Liver (tissue), 9 donors: Measurements from ENCODE around the gene SCN2A. TPM values are rescaled to one million over a fixed set of nuclear protein-coding genes. Genes with fewer than 3 reads are reported as not detected.

ENCODE experiments used
- DNase-seq: peaks from one replicate; pipeline ENCODE4 v3.0.0-alpha.2; 2017; ENCODE audit warnings: low spot score
- H3K27ac ChIP-seq, 2 donors: one replicate each; pipeline ENCODE4 v1.7.0; 2013; ENCODE audit warnings: inconsistent platforms in 2 of 2, low read length in 2 of 2, control low read depth in 1 of 2, low read depth in 1 of 2, mild to moderate bottlenecking in 1 of 2
- H3K27me3 ChIP-seq, 4 donors: one replicate each; pipeline versions ENCODE4 v1.6.1 to v1.7.0; 2013; ENCODE audit warnings: low read length in 3 of 4, inconsistent platforms in 1 of 4, mild to moderate bottlenecking in 1 of 4, moderate library complexity in 1 of 4; ENCODE audit not compliant: control insufficient read depth in 4 of 4, insufficient read depth in 4 of 4
- H3K36me3 ChIP-seq, 4 donors: one replicate each; pipeline versions ENCODE4 v1.6.1 to v1.7.0; 2013; ENCODE audit warnings: low read length in 3 of 4, mild to moderate bottlenecking in 3 of 4, low read depth in 1 of 4, moderate library complexity in 1 of 4; ENCODE audit not compliant: control insufficient read depth in 4 of 4, insufficient read depth in 3 of 4
- H3K4me1 ChIP-seq, 4 donors: one replicate each; pipeline versions ENCODE4 v1.6.1 to v1.7.0; 2013; ENCODE audit warnings: low read length in 3 of 4, mild to moderate bottlenecking in 3 of 4, moderate library complexity in 1 of 4; ENCODE audit not compliant: control insufficient read depth in 4 of 4, insufficient read depth in 4 of 4
- H3K4me3 ChIP-seq, 3 donors: one replicate each; pipeline versions ENCODE4 v1.6.1 to v1.7.0; 2013; ENCODE audit warnings: low read length in 3 of 3, control low read depth in 1 of 3, low read depth in 1 of 3, mild to moderate bottlenecking in 1 of 3
- H3K9ac ChIP-seq, 2 donors: one replicate each; pipeline ENCODE4 v1.7.0; 2013; ENCODE audit warnings: low read length in 2 of 2, mild to moderate bottlenecking in 2 of 2, moderate library complexity in 2 of 2, control low read depth in 1 of 2, low read depth in 1 of 2
- H3K9me3 ChIP-seq, 4 donors: one replicate each; pipeline versions ENCODE4 v1.6.1 to v1.7.0; 2013; ENCODE audit warnings: low read length in 3 of 4; ENCODE audit not compliant: control insufficient read depth in 4 of 4
- ATF3 ChIP-seq: IDR thresholded peaks from 2 replicates; pipeline ENCODE4 v1.6.1; 2016; ENCODE audit warnings: antibody characterized with exemption
- CTCF ChIP-seq: fragments of 150-350 bp; IDR thresholded peaks from 2 replicates; pipeline ENCODE4 v1.5.1; 2017; ENCODE audit warnings: improper control_type of control experiment, low read depth, low read length; ENCODE audit not compliant: missing input control
- EGR1 ChIP-seq, 2 donors: IDR thresholded peaks; 2 replicates each; pipeline ENCODE4 v1.6.1; 2016 to 2018; ENCODE audit warnings: antibody characterized with exemption in 2 of 2, low read depth in 2 of 2
- FOXA1 ChIP-seq: IDR thresholded peaks from 2 replicates; pipeline ENCODE4 v1.6.1; 2016; ENCODE audit warnings: antibody characterized with exemption
- FOXA2 ChIP-seq: IDR thresholded peaks from 2 replicates; pipeline ENCODE4 v1.6.1; 2016; ENCODE audit warnings: antibody characterized with exemption
- GABPA ChIP-seq, 2 donors: IDR thresholded peaks in 1 of 2; conservative IDR thresholded peaks in 1 of 2; 2 replicates each; pipeline ENCODE4 v1.6.1; 2016; ENCODE audit warnings: antibody characterized with exemption in 2 of 2, mild to moderate bottlenecking in 1 of 2, moderate library complexity in 1 of 2
- HNF4A ChIP-seq, 2 donors: conservative IDR thresholded peaks; 2 replicates each; pipeline ENCODE4 v1.6.1; 2016; ENCODE audit warnings: antibody characterized with exemption in 2 of 2, mild to moderate bottlenecking in 2 of 2
- HNF4G ChIP-seq: IDR thresholded peaks from 2 replicates; pipeline ENCODE4 v1.6.1; 2016; ENCODE audit warnings: antibody characterized with exemption
- JUND ChIP-seq, 2 donors: IDR thresholded peaks; 2 replicates each; pipeline ENCODE4 v1.6.1; 2016; ENCODE audit warnings: antibody characterized with exemption in 2 of 2
- MAX ChIP-seq: IDR thresholded peaks from 2 replicates; pipeline ENCODE4 v1.6.1; 2016; ENCODE audit warnings: antibody characterized with exemption
- NR2F2 ChIP-seq: IDR thresholded peaks from 2 replicates; pipeline ENCODE4 v1.6.1; 2016; ENCODE audit warnings: antibody characterized with exemption
- RAD21 ChIP-seq, 2 donors: IDR thresholded peaks; 2 replicates each; pipeline ENCODE4 v1.6.1; 2016; ENCODE audit warnings: antibody characterized with exemption in 2 of 2, mild to moderate bottlenecking in 2 of 2
- REST ChIP-seq: IDR thresholded peaks from 2 replicates; pipeline ENCODE4 v1.6.1; 2016; ENCODE audit warnings: antibody characterized with exemption, mild to moderate bottlenecking
- RXRA ChIP-seq, 2 donors: IDR thresholded peaks; 2 replicates each; pipeline ENCODE4 v1.6.1; 2017 to 2018; ENCODE audit warnings: antibody characterized with exemption in 2 of 2, mild to moderate bottlenecking in 1 of 2
- SP1 ChIP-seq: IDR thresholded peaks from 2 replicates; pipeline ENCODE4 v1.6.1; 2018; ENCODE audit warnings: antibody characterized with exemption, mild to moderate bottlenecking
- TAF1 ChIP-seq: conservative IDR thresholded peaks from 2 replicates; pipeline ENCODE4 v1.6.1; 2016; ENCODE audit warnings: antibody characterized with exemption, mild to moderate bottlenecking
- YY1 ChIP-seq: IDR thresholded peaks from 2 replicates; pipeline ENCODE4 v1.6.1; 2016; ENCODE audit warnings: antibody characterized with exemption, mild to moderate bottlenecking
- ZBTB33 ChIP-seq: IDR thresholded peaks from 2 replicates; pipeline ENCODE4 v1.6.1; 2016; ENCODE audit warnings: antibody characterized with exemption
- WGBS: extraction: QIAGEN DNeasy Blood & Tissue Kit; methylation state at CpG from one replicate; pipeline ENCODE4 v1.1.7; 2013; 5-methylcytosine and 5-hydroxymethylcytosine counted together
- polyA plus RNA-seq, 2 donors: library from polyadenylated mRNA; stranded (reverse) in 1 of 2; unstranded in 1 of 2; fragments of 200-250 nt in 1 of 2; fragments of >200 nt in 1 of 2; fragmentation: Nextera tagmentation in 1 of 2; extraction: Ambion mirVana in 1 of 2; gene quantifications; one replicate each; pipeline versions ENCODE4 v1.2.1 to v1.2.3, GENCODE V29; 2013 to 2015
- total RNA-seq, 2 donors: library from RNA; depleted of rRNA; stranded (reverse); fragments of >200 nt; gene quantifications; one replicate each; pipeline ENCODE4 v1.2.3, GENCODE V29; 2014
- donor health status: healthy.
- donor health status: healthy.
- donor health status: healthy.
- donor health status: healthy.
- donor health status: healthy.

SCN2A gene
- total and polyA plus RNA-seq, 4 donors: 0.01 to 0.33 (median 0.05) TPM

GRCh38 chr2:165227571-165227970 is 11.6 kb upstream of the SCN2A start (continued):
- TF ChIP-seq SP1: no peak
- no peak for TF ChIP-seq FOXA1

- H3K9me3 ChIP-seq: no peaks in the 10 kb centered on the region
- H3K36me3 ChIP-seq: no peaks in the 10 kb centered on the region
- no peak overlapping the region for H3K4me3 ChIP-seq
- DNase-seq: no peak
- no peak overlapping the region for H3K27ac ChIP-seq
- 47% methylated on average over 2 of the region's 2 CpGs for WGBS
- TF ChIP-seq MAX: no peak
- TF ChIP-seq HNF4G: no peak
- no peak for TF ChIP-seq EGR1 (IDR thresholded peaks at IDR 0.05; ENCODE audit: low read depth in 2 of 2)
- no peak for TF ChIP-seq SP1
- TF ChIP-seq ZBTB33: no peak
- TF ChIP-seq CTCF: no peak
- TF ChIP-seq JUND (IDR thresholded peaks at IDR 0.05): no peak
- no peak for TF ChIP-seq RXRA (IDR thresholded peaks at IDR 0.05)
- TF ChIP-seq RAD21 (IDR thresholded peaks at IDR 0.05): no peak
- no peak for TF ChIP-seq REST
- TF ChIP-seq NR2F2: no peak
- TF ChIP-seq ATF3: no peak
- TF ChIP-seq FOXA2: no peak
- no peak for TF ChIP-seq TAF1
- TF ChIP-seq YY1: no peak
- TF ChIP-seq GABPA (IDR thresholded peaks at IDR 0.05 in 1 of 2, conservative IDR thresholded peaks at IDR 0.05 in 1 of 2): no peak
- no peak for TF ChIP-seq HNF4A (conservative IDR thresholded peaks at IDR 0.05)
- no peak for TF ChIP-seq FOXA1
- H3K4me1 ChIP-seq: no peaks in the 10 kb centered on the region
- no peaks in the 10 kb centered on the region for H3K27me3 ChIP-seq
- H3K9ac ChIP-seq: no peak overlapping the region
These were observed 2.2 kb upstream of the SCN2A start for GRCh38 chr2:165237056-165237455.
